Esophagus (tissue), 2 donors: ENCODE data around the gene LRP2. TPM values are rescaled to one million over a fixed set of nuclear protein-coding genes. Genes with fewer than 3 reads are reported as not detected.

Experiments
- H3K27ac ChIP-seq, 2 donors: one replicate each; pipeline ENCODE4 v1.5.1; 2013; ENCODE audit warnings: low read depth in 2 of 2, mild to moderate bottlenecking in 2 of 2, inconsistent platforms in 1 of 2, low read length in 1 of 2, moderate library complexity in 1 of 2
- H3K27me3 ChIP-seq, 2 donors: one replicate each; pipeline ENCODE4 v1.6.1; 2013; ENCODE audit warnings: low read length in 2 of 2, control low read depth in 1 of 2, mild to moderate bottlenecking in 1 of 2; ENCODE audit not compliant: insufficient read depth in 2 of 2, control insufficient read depth in 1 of 2
- H3K36me3 ChIP-seq, 2 donors: one replicate each; pipeline ENCODE4 v1.6.1; 2013; ENCODE audit warnings: low read length in 1 of 2; ENCODE audit not compliant: control insufficient read depth in 2 of 2, insufficient read depth in 2 of 2
- H3K4me1 ChIP-seq, 2 donors: one replicate each; pipeline ENCODE4 v1.6.1; 2013; ENCODE audit warnings: low read length in 1 of 2; ENCODE audit not compliant: control insufficient read depth in 2 of 2, insufficient read depth in 2 of 2
- H3K4me3 ChIP-seq, 2 donors: one replicate each; pipeline ENCODE4 v1.5.1; 2013; ENCODE audit warnings: low read length in 2 of 2, mild to moderate bottlenecking in 2 of 2, low read depth in 1 of 2, moderate library complexity in 1 of 2
- H3K9me3 ChIP-seq, 2 donors: one replicate each; pipeline ENCODE4 v1.6.1; 2013; ENCODE audit warnings: mild to moderate bottlenecking in 2 of 2, low read depth in 1 of 2, low read length in 1 of 2, moderate library complexity in 1 of 2; ENCODE audit not compliant: control insufficient read depth in 2 of 2, insufficient read depth in 1 of 2
- WGBS, 2 donors: extraction: QIAGEN DNeasy Blood & Tissue Kit; methylation state at CpG; one replicate each; pipeline ENCODE4 v1.1.7; 2013; 5-methylcytosine and 5-hydroxymethylcytosine counted together
- polyA plus RNA-seq, 2 donors: library from polyadenylated mRNA; stranded (reverse); fragments of 200-250 nt; gene quantifications; one replicate each; pipeline ENCODE4 v1.2.3, GENCODE V29; 2013
- donor health status: healthy with polysubstance abuse.
- donor health status: Bipolar disorder and iron deficiency.

The LRP2 gene
- polyA plus RNA-seq, 2 donors: not detected

DNA sequence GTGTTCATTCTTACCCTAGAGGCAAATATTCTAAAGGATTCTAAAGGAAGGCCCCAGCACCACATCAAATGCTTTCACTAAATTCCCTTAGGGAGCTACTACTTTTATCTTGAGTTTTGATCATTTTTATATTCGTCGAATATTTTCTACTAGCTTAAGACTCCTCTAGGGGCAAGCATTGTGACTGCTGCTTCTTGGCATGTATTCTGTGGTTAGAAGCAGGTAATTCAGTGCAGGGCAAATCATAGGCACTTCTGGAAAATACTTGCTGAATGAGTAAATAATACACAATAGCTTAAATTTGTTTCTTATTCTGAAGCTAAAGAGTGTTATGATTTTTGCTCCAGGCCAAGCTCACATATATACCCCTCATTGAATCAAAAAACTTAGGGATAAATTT lies 136.4 kb downstream of the LRP2 start:
- H3K4me1 ChIP-seq: no peaks in the 10 kb centered on the region
- H3K4me3 ChIP-seq: no peak overlapping the region
- WGBS, 2 donors: 71 to 95% methylated on average over 2 of the region's 2 CpGs
- H3K9me3 ChIP-seq: no peaks in the 10 kb centered on the region
- no peaks in the 10 kb centered on the region for H3K36me3 ChIP-seq
- no peaks in the 10 kb centered on the region for H3K27me3 ChIP-seq
- H3K27ac ChIP-seq: no peak overlapping the region

DNA sequence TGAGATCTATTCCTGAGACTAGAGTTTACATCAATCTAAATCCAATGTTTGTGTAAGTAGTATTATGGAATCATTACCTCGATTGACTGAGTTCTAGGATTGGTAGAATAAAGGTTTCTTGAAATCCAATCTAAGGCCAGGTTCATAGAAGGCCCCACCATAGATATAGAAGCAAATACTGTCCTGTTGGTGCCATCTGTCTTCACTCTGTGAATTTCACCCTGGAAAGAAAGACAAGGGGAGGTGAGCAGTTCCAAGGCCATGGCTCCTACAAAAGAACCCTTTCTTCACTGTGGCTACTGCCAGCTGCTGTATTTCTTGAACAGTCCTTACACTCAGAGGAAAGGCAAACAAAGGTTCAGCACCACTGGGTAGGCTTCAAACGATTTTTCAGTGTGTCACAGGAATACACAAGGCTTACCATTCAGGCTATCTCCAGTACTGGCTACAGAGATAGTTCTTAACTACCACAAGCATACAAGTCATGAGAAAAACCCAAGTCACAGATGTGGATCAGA lies 137.0 kb downstream of the LRP2 start:
- 41 to 54% methylated on average over 2 of the region's 2 CpGs for WGBS, 2 donors
- H3K4me3 ChIP-seq: no peak overlapping the region
- H3K27me3 ChIP-seq: no peaks in the 10 kb centered on the region
- no peak overlapping the region for H3K27ac ChIP-seq
- H3K36me3 ChIP-seq: no peaks in the 10 kb centered on the region
- no peaks in the 10 kb centered on the region for H3K9me3 ChIP-seq
- no peaks in the 10 kb centered on the region for H3K4me1 ChIP-seq

DNA sequence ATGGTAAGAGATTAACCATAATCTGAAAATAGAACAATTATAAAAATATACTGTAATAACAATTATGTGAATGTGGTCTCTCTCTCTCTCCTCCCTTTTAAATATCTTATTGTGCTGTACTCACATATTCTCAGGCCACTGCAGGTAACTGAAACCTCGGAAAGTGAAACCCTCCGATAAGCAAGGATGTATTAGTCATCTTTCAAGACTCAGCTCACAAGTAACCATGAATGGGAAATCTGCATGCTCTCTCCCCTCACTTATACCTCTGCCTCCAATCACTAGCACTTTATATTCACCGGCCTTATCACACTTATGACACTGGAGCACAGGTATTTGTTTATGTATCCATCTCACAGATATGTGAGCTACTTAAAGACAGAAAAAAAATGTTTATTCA lies 139.7 kb downstream of the LRP2 start:
- H3K4me1 ChIP-seq: no peaks in the 10 kb centered on the region

DNA sequence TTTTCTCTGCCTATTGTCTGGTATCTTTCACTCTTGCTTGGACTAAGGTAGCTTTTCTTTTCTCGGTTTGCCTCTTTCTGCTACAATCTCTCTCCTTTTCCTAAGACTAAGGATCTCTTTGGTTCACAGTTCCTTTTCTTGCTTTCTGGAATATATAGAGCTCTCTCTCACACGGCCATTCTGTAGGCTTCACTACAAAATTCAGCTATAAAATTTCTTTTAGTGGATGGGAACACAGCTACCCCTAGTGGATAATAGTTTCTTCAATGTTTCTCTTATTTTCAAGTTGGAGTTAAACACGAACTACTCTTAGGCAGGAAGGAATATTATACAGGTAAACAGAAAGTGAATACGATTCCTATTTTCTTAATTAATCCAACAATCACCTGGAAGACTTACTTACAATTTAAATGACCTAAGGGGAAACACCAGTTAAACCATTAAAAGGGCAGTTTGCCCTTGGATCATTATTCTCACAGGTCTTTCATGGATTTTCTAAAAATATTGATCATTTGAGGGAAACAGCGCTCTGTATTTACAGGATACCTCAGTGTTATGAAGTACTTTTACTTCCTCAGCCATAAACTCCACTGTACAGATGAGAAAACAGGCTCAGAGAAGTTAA lies 140.5 kb downstream of the LRP2 start:
- no peaks in the 10 kb centered on the region for H3K36me3 ChIP-seq
- no peak overlapping the region for H3K27ac ChIP-seq
- no peaks in the 10 kb centered on the region for H3K27me3 ChIP-seq
- no peaks in the 10 kb centered on the region for H3K4me1 ChIP-seq
- WGBS, 2 donors: 18 to 25% methylated on average over 5 of the region's 5 CpGs
- no peaks in the 10 kb centered on the region for H3K9me3 ChIP-seq
- H3K4me3 ChIP-seq: no peak overlapping the region

More for the DNA sequence above, 139.7 kb downstream of the LRP2 start:
- H3K9me3 ChIP-seq: no peaks in the 10 kb centered on the region
- no peak overlapping the region for H3K27ac ChIP-seq
- WGBS, 2 donors: 43% methylated on average over 3 of the region's 3 CpGs
- H3K36me3 ChIP-seq: no peaks in the 10 kb centered on the region
- no peak overlapping the region for H3K4me3 ChIP-seq
- H3K27me3 ChIP-seq: no peaks in the 10 kb centered on the region

DNA sequence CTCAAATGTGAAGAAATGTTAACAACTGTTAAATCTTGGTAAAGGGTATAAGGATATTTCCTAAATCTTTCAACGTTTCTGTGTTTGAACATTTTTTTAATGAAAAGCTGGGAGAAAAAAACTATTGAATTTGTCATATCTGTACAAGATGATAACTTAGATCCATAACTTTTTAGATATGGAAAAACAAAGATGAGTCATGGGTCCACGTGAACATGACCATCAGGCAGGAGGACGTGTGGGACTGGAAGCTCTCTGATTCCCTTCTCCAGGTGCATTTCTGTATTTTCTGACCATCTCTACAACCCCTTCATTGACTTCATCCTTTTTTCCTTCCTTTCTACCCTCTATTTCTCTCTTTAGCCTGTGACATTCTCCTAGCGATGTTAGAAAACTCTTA lies 151.4 kb downstream of the LRP2 start:
- H3K4me1 ChIP-seq: no peaks in the 10 kb centered on the region
- H3K4me3 ChIP-seq: no peak overlapping the region
- WGBS, 2 donors: 78 to 86% methylated on average over 4 of the region's 4 CpGs
- H3K9me3 ChIP-seq: no peaks in the 10 kb centered on the region
- H3K27ac ChIP-seq: no peak overlapping the region
- no peaks in the 10 kb centered on the region for H3K27me3 ChIP-seq
- H3K36me3 ChIP-seq: no peaks in the 10 kb centered on the region

DNA sequence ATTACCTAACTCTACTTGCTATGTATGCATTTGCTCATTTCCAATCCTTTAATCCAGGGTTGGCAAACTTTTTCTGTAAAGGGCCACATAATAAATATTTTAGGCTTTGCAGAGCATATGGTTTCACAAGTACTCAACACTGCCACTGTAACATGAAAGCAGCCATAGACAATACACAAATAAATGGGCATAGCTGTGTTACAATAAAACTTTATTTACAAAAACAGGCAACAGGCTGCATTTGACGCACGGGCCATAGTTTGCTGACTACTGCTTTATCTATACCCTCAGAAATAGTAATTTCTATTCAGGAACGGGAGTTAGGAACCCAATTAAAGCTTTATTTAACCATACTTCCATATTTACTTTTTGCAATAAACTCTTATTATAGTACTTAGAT lies 154.3 kb downstream of the LRP2 start:
- Histone ChIP-seq H3K27me3 (no peaks in the 10 kb centered on the region), H3K27ac (no peak overlapping the region), H3K4me1 (no peaks in the 10 kb centered on the region), H3K9me3 (no peaks in the 10 kb centered on the region), H3K36me3 (no peaks in the 10 kb centered on the region), H3K4me3 (no peak overlapping the region)
- 95% methylated on average over 3 of the region's 3 CpGs for WGBS, 2 donors

DNA sequence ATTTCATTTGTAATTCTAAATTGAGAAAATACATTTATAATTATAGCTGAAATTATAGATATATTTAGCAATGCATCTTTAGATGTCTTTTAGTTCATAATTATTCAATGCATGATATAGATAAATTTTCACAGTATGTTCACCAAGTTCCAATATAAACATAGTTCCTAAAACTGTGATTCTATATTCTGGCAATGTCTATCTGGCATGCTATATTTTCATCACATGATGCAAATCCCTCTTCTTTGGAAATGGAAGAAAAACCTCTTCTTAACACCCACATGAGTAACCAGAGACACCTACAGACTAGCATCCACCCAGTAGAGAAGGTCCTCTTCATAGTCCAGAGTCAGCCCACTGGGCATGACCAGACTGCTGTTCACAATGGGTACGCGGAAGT lies 157.2 kb downstream of the LRP2 start:
- Histone ChIP-seq H3K27ac (no peak overlapping the region), H3K9me3 (no peaks in the 10 kb centered on the region), H3K36me3 (no peaks in the 10 kb centered on the region), H3K4me3 (no peak overlapping the region), H3K4me1 (no peaks in the 10 kb centered on the region), H3K27me3 (no peaks in the 10 kb centered on the region)
- 96 to 100% methylated on average over 2 of the region's 2 CpGs for WGBS, 2 donors

DNA sequence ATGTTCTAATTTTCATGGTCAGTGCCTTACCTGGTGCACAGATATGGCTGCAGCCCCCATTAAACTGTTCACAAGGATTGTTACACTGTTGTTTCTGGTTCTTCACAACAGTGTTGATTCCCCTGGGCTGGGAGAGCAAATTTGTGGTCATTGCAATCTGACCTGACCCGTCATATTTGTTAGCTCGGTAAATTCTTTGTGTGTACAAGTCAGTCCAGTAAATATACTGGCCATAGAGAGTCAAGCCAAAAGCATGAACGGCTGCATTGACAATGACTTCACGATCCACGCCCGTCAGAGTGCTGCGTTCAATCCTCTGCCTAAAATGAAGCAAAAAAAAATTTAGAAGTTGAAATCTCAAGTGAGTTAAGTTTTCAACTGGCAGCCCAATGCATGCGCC lies 158.4 kb downstream of the LRP2 start:
- no peaks in the 10 kb centered on the region for H3K9me3 ChIP-seq
- WGBS, 2 donors: 73 to 74% methylated on average over 8 of the region's 8 CpGs
- H3K27ac ChIP-seq: no peak overlapping the region
- no peak overlapping the region for H3K4me3 ChIP-seq
- no peaks in the 10 kb centered on the region for H3K27me3 ChIP-seq
- no peaks in the 10 kb centered on the region for H3K36me3 ChIP-seq
- no peaks in the 10 kb centered on the region for H3K4me1 ChIP-seq

DNA sequence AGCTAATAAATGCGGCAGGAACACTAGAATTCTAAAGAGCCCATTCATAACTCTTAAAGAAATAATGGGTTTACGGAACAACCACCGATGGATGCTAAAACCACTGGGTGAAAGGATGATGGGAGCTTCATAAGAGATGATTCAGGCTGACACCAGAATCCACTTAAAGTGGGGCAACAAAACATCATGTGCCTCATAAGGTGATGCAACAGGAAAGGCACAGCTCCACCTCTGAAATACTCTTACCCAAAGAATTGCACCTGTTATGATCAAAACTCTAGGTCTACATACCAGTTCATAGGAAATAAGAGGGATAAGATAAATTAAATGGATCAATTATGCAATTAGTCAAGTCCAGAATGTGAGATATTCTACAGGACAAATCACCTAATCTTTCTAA lies 161.6 kb downstream of the LRP2 start:
- no peaks in the 10 kb centered on the region for H3K36me3 ChIP-seq
- H3K4me3 ChIP-seq: no peak overlapping the region
- H3K27ac ChIP-seq: no peak overlapping the region
- WGBS, 2 donors: 88 to 90% methylated on average over 3 of the region's 3 CpGs
- no peaks in the 10 kb centered on the region for H3K27me3 ChIP-seq
- H3K9me3 ChIP-seq: no peaks in the 10 kb centered on the region
- no peaks in the 10 kb centered on the region for H3K4me1 ChIP-seq

DNA sequence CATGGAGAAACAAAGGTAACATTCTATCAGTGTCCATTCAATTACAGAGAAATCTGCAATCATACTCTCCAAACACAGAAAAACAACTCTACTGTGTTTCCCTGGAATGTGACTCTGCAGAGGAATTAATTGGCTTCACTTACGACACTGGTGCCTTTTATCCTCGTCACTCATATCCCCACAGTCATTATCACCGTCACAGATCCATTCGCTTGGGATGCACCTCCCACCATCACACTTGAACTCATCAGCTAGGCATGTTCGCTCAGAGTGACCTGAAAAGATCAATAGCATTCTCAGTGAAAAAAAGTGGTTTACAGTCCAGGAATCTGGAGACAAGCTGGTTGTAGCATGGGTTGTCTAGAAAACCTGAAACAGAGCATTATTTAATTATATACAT lies 168.7 kb downstream of the LRP2 start:
- no peaks in the 10 kb centered on the region for H3K4me1 ChIP-seq
- 59 to 73% methylated on average over 5 of the region's 5 CpGs for WGBS, 2 donors
- no peaks in the 10 kb centered on the region for H3K36me3 ChIP-seq
- H3K4me3 ChIP-seq: no peak overlapping the region
- no peaks in the 10 kb centered on the region for H3K9me3 ChIP-seq
- H3K27me3 ChIP-seq: no peaks in the 10 kb centered on the region
- no peak overlapping the region for H3K27ac ChIP-seq
